ENCODE results near the gene STMN3.

- TF ChIP-seq CTCF (IDR thresholded peaks at IDR 0.05) = no peak
- TF ChIP-seq POLR2A (IDR thresholded peaks at IDR 0.05) = no peak
Observed at GRCh38 chr20:63624486-63624885, 28.7 kb downstream of the STMN3 start.

All from lower leg skin (tissue), 3 donors.